ENCODE data around the gene TRPM2.

GRCh38 chr21:44464351-44464750 is 110.9 kb downstream of the TRPM2 start:
- TF ChIP-seq, protein P1, sequence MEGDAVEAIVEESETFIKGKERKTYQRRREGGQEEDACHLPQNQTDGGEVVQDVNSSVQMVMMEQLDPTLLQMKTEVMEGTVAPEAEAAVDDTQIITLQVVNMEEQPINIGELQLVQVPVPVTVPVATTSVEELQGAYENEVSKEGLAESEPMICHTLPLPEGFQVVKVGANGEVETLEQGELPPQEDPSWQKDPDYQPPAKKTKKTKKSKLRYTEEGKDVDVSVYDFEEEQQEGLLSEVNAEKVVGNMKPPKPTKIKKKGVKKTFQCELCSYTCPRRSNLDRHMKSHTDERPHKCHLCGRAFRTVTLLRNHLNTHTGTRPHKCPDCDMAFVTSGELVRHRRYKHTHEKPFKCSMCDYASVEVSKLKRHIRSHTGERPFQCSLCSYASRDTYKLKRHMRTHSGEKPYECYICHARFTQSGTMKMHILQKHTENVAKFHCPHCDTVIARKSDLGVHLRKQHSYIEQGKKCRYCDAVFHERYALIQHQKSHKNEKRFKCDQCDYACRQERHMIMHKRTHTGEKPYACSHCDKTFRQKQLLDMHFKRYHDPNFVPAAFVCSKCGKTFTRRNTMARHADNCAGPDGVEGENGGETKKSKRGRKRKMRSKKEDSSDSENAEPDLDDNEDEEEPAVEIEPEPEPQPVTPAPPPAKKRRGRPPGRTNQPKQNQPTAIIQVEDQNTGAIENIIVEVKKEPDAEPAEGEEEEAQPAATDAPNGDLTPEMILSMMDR (conservative IDR thresholded peaks at IDR 0.05) = no peak
- no peak for TF ChIP-seq EZH2 (IDR thresholded peaks at IDR 0.05; ENCODE audit: low read depth)
